ENCODE measurements around the gene GJA4.
"Not testable (repeated sequence)": the region's sequence is repeated elsewhere in the genome, so short reads cannot be mapped to it uniquely, and the experiment has no call there.

Gene GJA4

DNA sequence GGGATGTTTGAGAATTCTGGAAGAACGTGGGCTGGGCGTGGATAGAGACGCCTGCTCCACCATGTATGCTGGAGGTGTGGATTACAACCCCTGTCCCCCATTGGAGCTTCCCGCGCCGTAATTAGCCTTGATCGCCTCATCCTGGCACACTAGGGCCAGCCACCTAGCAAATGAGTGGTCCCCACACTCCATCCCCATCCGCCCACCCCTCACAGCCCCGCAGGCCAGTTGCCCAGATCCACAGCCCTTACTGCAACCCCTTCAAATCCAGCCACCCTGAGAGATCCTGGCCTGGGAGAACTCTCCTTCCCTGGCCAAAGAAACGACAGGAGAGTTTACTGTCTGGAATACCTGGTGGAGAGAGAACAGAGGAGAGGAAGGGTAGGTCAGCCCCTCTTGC lies 375 bp upstream of the GJA4 start:
- no peak for DNase-seq

DNA sequence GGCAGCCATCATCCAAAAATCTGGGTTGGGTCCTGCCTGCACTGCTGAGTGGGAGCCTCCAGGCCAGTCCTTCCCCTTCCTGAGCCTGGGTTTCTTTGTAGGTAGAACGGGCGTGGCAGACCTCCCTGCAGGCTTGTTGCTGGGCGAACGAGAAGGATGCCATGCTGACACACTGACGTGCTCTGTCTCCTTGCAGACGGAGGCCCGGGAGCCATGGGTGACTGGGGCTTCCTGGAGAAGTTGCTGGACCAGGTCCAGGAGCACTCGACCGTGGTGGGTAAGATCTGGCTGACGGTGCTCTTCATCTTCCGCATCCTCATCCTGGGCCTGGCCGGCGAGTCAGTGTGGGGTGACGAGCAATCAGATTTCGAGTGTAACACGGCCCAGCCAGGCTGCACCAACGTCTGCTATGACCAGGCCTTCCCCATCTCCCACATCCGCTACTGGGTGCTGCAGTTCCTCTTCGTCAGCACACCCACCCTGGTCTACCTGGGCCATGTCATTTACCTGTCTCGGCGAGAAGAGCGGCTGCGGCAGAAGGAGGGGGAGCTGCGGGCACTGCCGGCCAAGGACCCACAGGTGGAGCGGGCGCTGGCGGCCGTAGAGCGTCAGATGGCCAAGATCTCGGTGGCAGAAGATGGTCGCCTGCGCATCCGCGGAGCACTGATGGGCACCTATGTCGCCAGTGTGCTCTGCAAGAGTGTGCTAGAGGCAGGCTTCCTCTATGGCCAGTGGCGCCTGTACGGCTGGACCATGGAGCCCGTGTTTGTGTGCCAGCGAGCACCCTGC lies 1.4 kb downstream of the GJA4 start:
- no peak for DNase-seq

DNA sequence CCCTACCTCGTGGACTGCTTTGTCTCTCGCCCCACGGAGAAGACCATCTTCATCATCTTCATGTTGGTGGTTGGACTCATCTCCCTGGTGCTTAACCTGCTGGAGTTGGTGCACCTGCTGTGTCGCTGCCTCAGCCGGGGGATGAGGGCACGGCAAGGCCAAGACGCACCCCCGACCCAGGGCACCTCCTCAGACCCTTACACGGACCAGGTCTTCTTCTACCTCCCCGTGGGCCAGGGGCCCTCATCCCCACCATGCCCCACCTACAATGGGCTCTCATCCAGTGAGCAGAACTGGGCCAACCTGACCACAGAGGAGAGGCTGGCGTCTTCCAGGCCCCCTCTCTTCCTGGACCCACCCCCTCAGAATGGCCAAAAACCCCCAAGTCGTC lies 2.0 kb downstream of the GJA4 start:
- no peak for DNase-seq

DNA sequence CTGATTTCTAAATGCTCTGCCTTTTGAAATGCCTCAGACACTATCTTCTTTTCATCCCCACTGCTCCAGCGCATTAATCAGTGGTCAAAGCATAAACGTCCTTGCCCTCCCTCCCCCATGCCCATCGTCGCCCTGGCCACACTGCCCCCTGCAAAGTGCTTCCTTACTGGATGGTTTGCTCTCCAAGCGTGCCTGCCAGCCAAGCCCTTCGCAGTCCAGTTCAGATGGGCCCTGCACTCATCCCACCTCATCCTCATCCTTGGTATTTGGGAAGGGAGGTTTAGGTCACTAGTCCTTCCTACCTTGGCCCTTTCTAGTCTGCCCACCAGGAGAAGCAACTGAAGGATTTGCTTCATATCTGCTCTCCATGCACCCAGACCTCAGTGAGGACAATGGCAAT lies 3.1 kb downstream of the GJA4 start:
- DNase-seq = no peak

DNA sequence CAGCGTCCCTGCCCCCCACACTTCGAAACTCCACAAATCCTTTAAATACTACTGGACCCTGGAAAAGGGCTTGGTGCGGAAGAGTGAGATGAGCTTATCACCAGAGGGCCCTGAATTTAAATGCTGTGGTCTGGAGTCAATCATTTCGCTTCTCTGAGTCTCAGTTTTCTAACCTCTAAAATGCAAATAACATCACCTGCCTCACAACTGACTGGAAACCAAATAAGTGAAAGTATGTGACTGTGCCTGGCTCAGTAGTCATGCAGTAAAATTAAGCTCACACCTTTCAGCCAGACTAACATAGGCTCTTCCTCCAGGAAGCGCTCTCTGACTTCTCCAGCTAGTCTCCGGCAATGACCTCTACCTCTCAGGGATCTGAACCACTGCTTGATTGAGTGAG lies 4.2 kb downstream of the GJA4 start:
- no peak for DNase-seq

DNA sequence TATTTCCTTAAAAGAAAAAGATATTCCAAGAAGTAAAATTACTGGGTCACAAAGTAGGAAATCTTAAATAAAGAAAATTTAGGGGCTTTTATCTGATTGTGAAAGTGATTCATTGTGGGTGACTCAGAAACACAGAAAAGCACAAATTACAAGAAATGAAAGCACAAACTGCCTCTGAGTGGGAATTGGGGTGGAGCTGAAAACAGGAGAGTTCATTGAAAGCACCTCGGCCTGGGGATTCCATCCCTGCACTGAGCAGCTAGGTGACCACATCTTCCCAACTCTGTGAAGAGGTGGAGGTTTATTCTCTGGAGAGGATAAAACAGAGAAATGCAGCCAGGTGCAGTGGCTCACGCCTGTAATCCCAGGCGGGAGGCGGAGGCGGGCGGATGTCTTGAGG lies 7.4 kb downstream of the GJA4 start:
- DNase-seq = no peak

DNA sequence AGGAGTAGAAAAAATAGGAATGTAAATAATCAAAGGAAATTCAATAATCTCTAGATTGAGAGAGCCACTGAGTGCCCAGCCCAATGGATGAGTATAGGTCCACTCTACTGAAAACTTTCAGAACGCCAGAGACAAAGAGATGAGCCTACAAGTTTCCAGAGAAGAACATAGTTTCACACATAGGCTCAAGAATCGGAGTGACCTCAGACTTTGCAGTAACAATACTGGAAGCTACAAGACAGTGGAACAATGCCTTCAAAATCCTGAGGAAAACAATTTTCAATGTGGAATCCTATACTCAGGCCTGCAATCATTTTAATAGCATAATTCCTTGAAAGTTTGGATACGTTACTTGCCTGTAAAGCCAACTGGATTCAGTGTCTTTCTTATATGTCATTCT lies 11.0 kb downstream of the GJA4 start:
- no peak for DNase-seq

DNA sequence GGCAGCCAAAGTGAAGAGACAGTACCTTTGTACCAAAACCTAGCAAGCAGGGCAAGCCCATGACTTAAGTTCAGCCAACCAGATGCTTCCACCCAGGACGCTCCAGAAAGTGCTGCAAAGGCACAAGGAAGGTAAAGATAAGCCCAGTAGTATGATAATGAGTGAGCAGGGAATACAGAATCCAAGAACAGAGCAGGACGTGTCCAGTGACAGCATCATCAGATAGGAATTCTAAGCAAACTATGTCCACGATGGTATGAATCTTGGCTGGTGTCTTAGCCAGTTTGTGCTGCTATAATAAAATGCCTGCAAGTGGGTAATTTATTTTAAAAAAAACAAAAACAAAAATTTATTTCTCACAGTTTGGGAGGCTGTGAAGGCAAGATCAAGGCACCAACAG lies 13.6 kb downstream of the GJA4 start:
- DNase-seq = no peak

DNA sequence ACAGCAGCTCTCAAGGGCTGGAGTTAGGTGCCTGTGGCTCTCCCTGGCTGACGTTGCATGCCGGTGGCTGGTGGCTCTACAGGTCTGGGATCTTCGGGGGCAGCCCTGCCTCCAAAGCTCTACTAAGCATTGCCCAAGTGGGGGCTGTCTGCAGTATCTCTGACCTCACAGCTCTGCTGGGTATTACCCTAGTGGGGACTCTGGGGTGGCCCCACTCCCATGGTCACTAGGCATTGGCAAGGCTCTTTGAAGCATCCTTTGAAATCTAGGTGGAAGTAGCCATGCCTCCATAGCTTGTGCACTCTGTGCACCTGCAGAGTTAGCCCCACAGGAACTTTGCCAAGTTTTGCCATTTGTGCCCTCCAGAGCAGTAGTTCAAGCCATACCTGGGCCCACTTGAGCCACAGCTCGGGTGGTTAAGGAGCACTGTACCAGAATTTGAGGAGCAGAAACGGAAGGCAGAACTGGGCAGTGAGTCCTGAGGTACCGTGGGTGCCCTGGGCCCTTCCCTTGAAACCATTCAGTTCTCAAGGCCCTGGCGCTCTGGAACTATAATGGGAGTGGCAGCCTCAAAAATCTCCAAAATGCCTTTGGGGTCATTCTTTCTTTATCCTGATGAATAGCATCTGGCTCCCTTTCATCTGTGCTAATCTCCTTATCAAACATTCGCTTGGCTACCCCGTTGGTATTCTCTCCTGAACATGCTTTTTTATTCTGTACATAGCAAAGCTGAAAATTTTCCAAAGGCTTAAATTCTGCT lies 15.4 kb downstream of the GJA4 start:
- no peak for DNase-seq

DNA sequence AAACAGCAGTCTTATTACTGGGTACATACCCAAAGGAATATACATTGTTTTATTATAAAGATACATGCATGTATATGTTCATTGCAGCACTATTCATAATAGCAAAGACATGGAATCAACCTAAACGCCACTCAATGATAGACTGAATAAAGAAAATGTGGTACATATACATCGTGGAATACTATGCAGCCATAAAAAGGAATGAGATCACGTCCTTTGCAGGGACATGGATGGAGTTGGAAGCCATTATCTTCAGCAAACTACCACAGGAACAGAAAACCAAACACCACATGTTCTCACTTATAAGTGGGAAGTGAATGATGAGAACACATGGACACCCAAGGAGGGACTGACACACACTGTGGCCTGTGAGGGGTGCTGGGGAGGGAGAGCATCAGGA lies 18.0 kb downstream of the GJA4 start:
- DNase-seq = not testable (repeated sequence)

DNA sequence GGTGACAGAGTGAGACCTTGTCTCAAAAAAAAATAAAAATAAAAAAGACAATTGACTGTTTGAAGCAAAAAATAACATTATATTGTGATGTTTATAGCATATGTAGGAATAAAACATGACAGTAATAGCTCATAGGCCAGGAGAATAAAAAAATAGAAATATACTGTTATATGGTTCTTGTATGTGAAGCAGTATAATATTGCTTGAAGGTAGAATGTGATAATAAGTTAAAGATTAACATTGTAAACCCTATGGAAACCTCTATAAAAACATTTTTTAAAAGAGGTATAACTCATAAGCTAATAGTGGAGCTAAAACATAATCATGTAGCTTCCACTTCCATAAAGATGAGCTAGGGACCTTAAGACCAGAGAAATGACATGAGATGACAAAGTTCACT lies 23.5 kb downstream of the GJA4 start:
- DNase-seq = no peak

DNA sequence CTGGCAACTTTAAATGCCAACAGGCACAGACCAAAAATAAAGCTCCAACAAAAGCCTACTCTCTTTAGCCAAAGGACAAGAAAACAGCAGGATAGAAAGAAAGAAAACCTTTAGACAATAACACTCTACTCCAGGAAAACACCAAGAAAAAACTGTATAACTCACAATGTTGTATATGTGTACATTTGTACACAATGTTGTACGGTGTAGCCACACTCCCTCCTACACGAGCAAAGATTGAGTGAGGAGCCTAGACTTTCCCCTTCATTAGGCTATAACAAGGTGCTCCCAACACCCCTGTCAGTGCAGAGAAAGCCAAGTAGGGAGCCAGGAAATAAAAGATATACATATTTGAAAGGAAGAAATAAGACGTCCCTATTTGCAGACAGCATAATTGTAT lies 24.0 kb downstream of the GJA4 start:
- no peak for DNase-seq

DNA sequence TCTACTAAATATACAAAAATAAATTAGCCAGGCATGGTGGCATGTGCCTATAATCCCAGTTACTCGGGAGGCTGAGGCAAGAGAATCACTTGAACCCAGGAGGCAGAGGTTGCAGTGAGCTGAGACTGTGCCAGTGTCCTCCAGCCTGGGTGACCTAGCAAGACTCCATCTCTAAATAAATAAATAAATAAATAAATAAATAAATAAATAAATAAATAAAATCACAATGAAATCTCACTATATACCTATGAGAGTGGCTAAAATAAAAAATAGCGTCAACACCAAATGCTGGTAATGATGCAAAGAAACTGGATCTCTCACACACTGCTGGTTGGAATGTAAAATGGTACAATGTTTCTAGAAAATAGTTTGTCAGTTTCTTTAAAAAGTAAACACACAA lies 26.1 kb downstream of the GJA4 start:
- DNase-seq = not testable (repeated sequence)

DNA sequence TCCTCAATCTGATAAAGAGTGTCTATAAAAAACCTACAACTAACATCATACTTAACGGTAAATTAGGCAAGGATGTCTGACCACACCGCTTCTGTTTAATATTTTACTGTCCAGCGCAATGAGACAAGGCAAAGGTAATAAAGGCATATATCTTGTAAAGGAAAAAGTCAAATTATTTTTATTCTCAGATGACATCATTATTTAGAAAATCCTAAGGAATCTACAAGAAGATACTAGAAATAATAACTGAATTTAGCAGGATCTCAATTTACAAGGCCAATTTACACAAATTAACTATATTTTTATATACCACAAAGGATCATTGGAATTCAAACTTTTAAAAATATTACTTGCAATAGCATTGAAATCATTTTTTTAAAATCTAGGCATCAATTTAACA lies 29.4 kb downstream of the GJA4 start:
- DNase-seq = no peak

DNA sequence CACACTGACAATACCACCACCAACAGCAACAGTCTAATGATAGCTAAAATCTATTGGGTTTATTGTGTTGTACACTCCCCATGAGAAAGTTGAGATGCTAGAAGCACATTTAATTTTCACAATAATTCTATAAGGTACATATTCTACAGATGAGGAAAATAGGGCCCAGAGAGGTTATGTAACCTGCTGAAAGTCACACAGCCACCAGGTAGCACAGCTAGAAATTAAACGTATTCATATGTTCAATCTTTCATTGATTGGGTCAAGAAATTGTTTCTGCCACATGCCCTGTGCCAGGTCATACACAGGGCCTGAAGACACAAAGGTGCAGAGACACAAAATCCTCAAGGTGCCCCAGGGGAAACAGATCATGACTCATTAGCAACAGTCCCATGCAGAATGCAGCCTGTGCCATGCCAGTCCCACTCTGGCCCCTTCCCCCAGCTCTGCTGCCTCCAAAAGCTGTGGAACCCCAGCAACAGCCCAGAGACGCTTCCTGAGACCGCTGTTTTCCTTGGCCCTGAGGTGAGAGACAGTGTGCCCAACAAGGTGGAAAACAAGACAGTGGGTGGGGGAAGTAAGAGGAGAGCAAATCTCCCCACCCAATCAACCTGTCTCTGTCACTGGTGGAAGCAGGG lies 32.1 kb downstream of the GJA4 start:
- DNase-seq = no peak

DNA sequence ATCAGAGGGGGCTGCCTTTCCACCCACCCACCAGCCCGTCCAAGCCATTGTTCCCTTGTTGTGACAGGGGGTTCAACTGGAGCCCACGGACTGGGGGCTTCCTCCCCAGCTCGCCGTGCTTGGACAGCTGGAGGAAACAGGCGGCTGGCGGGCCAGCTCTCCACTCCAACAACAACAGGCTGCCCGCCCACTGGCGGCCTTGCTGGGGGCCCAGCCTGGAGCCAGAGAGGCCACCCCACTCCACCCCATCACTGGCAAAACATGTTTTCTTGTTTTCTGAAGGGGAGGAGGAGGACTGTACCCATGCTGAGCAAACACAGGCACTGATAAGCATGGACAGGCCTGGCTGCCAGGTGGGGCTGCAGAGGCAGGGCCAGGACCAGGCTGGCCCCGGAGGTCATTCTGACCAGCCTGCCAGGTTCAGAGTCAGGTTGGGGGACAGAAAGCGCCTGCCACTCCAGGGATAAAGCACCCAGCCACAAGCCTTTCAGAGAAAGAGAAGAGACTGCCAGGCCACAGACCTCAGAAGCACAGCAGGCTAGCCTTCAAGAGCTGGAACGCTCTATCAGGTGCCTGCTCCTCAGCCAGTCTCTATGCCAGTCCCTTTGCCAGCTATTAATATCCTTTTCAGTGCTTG lies 32.8 kb downstream of the GJA4 start:
- DNase-seq = no peak

DNA sequence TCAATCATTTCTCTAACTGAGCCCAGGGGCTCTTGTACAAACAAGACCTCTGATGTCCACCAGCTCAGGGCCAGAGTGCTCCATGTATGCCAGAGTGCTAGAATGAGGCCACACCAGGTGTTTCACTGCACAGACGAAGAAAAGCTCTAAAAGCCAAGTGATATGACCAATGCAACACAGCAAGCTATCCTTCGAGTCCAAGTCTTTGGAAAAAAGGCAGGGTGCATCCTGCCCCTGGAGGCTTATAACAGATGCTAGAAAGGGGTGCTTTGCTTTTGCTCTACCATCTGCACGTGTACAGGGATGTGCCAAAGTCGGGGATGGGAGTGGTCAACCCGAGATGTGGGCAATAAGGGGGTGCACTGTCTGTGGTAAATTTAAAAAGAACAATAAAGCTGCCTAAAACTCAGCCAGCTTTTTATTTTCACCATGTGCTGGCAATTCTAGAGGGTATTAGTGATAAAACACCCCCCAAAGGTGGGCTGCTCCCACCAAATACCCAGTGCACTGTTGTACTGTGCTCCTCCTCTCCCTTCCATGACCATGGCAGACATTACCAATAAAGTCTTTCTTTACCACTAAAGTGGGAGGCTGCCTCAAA lies 34.6 kb downstream of the GJA4 start:
- no peak for DNase-seq

DNA sequence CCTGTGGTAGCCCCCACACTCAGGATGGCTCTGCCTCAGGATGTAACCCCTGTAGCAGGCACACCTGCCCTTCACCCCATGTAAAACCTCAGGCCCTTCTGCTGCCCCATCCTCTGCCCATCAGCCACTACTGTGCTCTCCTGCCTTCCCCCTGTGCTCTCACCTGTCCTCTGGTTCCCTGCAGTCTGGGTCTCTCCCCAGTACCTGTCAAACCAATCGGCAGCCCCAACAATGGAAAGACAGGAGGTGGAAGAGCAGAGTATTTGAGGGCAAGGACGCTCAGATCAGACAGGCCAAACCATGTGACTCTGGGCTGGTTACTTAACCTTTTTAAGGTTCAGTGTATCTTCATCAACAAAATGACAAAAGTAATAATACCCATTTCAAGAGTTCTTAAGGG lies 35.8 kb downstream of the GJA4 start:
- DNase-seq = no peak

DNA sequence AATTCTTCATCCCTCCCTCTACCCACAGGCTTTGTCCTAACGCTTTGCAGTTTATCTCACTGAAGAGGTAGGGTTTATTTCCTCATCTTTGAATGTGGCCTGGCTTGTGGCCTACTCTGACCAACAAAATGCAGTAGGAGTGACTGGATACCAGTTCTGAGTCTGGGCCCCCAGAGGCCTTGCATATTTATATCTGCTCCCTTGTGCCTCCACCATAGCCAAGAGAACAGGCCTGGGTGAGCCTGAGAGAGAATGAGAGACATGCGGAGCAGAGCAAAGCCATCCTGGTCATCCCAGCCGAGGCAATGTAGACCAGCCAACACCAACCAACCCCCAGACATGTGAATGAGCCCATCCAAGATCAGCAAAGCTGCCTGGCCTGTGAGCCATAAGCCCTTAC lies 36.5 kb downstream of the GJA4 start:
- no peak for DNase-seq

DNA sequence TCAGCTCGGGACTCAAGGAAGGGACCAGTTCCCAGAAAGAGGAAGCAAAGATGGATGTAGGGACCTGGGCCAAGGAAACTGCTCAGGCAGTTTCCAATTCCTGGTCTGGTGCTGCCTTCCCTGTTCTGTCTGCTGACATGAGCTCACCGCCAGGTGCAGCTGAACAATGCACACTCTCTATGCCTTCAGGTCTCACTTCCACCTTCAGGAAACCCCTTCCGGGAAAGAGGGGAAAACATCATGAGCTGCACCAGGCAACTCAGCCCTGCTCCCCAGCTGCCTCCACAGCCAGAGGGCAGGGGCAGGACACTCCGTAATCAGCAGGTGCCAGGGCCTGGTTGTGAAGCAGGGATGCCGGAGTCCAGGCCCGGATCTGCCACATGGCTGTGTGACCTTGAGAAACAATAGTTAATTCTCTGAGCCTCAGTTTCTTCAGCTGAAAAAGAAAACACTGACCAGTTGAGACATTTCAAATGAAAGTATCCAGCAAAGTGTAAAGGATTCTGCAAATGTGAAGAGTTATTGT lies 39.0 kb downstream of the GJA4 start:
- DNase-seq = no peak

DNA sequence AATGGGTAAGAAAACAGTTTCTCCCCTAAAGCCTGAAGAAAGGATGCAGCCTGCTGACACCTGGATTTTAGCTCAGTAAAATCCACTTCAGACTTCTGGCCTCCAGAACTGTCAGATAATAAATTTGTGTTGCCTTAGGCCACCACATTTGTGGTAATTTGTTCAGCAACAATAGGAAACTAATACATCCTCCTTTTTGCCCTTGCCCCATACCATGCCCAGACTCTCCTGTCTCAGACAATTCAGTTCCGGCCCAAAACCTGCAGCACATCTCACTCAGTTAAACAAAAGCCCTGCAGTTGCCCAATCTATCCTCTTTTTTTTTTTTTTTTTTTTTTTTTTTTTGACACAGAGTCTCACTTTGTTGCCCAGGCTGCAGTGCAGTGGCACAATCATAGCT lies 40.9 kb downstream of the GJA4 start:
- DNase-seq = no peak

DNA sequence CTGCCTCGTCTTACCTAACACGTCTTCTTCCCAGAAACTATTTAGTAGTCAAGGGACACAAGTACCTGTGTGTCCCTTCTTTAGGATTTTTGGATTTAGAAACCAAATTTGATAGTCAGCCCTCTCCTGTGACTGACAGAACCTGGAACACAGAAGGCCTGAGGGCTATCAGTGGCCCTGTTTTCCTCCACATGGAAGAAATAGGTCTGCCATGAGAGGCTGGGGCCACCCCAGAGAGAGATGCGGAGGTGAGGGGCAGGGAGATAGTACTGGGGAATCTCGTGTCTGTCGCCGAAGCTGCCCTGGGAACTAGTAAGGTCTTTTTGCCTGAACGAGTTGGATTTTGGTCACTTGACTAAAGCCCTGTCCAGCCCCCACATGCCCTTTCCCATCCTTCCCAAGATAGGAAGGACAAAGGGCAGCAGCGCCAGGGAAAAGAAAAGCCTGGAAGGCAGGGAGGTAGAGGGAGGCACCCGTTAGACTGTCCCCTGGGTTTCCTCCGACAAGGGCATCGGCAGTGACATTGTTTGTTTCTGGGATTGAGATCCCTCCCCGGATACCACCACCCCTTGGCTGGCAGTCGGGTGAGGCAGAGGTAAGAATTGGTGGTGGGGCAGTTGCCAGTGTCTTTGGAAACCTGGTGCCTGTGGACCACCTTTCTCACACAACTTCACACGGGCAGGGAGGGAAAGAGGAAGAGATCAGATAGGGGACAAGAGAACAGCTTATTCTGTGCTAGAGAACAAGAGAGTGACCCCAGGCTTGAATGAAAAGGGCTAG lies 46.9 kb downstream of the GJA4 start:
- DNase-seq = no peak
